Activated CD4-positive, alpha-beta T cell treated with anti-CD3 and anti-CD28 coated beads, Interleukin-2, Interleukin-4, amounts not matched to agents 100 ng/mL and 50 ng/mL, durations not matched to agents 16 hours and 8 hours (primary cell): ENCODE data around the gene MORN1.

Source experiments
- DNase-seq: peaks from one replicate; pipeline ENCODE4 v3.0.0-alpha.2; 2020; ENCODE audit warnings: low spot score

Gene MORN1

DNA sequence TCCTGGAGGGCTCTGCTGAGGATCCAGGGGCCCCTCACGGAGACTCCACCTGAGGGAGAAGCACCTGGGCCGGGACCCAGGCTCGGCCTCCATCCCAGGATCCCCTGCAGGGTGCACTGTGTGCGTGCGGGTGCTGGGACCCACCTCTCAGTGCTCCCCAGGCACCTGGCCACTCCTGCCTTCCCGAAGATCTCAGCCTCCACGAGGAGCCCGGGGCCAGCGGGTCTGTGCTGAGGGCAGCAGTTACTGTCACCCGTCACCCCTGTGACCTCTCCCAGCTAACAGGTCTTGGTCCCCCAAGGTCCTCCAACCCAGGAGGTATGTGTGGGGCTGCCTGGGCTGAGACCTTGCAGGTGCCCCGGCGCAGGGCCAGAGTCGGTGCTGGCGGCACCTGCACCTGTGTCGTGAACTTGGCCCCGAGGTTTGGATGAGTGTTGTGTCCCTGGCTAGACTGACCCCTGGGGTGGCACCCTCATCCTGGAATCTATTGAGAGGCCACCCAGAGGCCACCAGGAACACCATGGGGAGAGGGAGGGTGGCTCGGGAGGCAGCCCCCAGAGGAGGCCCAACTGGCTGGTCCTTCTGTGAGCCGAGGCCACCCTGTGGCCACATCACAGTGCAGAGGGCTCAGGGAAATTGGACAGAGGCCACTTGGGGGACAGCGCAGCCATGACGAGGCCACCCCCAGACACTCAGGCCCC lies 17.7 kb downstream of the MORN1 start:
- DNase-seq: no peak

DNA sequence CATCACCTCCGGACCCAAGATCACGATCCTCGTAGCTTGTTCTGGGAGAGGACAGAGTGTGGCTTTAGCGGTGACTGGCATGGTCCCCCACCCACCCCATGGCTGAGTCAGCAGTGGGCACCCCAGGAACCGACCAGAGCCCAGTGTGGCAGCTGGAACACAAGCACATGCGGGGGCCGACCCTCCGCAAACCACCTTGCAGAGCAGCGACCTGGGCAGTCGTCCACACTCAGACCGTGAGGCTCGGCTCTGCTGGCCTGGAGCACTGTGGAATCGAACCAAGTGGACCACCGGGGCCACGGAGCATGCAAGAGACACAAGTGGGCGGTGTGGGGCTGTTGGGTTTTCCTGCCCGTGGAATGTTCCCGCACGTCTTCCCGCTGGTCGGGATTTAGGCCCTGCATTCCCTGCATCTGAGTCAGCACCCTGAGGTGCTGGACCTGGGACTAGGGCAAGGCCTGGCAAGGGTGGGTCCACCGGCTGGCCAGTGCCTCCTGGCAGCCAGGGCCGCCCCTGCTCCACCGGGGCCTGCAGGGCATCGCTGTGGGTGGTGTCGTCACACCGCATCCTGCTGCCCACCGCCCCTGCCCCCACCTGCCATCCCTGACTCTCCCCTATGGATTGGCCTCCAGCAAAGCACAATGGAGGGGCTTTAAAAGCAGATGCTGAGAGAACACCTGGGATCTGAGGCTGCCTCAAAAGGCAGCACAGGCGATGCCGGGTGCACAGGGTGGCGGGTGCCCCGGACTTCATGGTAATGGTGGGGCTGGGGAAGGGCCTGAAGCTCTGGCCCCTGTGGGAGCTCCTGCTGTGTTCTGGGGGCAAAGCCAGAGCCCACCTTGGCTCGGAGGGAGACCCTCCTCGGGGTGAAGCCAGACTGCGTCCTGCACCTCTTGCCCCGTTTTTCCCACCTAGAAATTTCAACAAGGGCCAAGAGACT lies 18.5 kb downstream of the MORN1 start:
- DNase-seq: no peak

- DNase-seq: no peak
These were observed 23.2 kb downstream of the MORN1 start for GRCh38 chr1:2368053-2368744.

- DNase-seq: no peak
These were observed 27.4 kb downstream of the MORN1 start for GRCh38 chr1:2363847-2364513.

GRCh38 chr1:2360588-2361364 lies 30.6 kb downstream of the MORN1 start:
- no peak for DNase-seq

GRCh38 chr1:2358651-2359640 lies 32.4 kb downstream of the MORN1 start:
- DNase-seq: no peak

- no peak for DNase-seq
These were observed 33.3 kb downstream of the MORN1 start for GRCh38 chr1:2358072-2358471.

GRCh38 chr1:2356911-2357845 lies 34.2 kb downstream of the MORN1 start:
- no peak for DNase-seq

GRCh38 chr1:2356401-2356800 lies 35.0 kb downstream of the MORN1 start:
- no peak for DNase-seq

GRCh38 chr1:2355373-2356261 lies 35.7 kb downstream of the MORN1 start:
- DNase-seq: no peak

DNA sequence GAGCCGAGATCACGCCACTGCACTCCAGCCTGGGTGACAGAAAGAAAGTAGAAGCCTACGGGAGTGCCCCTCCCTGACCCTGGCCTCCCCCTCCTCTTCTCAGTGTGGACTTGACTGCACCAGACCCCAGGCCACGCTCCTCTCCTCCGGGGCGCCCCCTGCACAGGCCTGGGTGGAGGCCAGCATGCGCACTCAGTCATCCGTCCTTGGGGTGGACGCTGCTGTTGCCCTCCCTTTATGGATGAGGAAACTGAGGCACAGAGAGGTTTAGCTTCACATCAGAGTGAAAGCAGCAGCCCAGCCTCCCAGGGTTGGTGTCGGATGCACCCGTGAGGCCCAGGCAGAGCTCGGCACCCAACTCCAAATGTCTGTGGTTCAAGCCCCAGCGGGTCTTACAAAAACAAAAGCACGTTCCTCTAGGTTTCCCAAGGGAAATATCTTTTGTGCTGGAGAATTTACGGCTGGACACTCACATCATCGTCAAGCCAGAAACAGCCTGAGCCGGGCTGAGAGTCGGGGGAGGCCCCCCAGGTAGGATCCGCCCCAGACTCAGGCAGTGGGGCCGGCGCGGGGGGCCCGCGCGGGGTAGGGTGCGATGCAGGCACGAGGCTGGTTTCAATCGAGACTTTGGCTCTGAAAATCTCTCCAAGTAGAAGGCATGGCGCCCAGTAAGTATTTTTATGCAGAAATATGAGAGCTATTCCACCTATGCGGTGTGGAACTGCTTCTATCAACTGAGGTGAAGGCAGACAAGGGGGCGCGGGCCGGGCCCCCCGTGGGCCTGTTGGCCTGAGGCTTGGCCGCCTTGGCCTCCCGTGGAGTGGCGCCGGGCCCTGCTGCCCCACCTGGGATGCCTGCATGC lies 36.6 kb downstream of the MORN1 start:
- DNase-seq: no peak

- DNase-seq: no peak
These were observed 37.6 kb downstream of the MORN1 start for GRCh38 chr1:2353551-2354438.

GRCh38 chr1:2352897-2353550 lies 38.3 kb downstream of the MORN1 start:
- DNase-seq: no peak

GRCh38 chr1:2352341-2352896 lies 38.9 kb downstream of the MORN1 start:
- DNase-seq: no peak

DNA sequence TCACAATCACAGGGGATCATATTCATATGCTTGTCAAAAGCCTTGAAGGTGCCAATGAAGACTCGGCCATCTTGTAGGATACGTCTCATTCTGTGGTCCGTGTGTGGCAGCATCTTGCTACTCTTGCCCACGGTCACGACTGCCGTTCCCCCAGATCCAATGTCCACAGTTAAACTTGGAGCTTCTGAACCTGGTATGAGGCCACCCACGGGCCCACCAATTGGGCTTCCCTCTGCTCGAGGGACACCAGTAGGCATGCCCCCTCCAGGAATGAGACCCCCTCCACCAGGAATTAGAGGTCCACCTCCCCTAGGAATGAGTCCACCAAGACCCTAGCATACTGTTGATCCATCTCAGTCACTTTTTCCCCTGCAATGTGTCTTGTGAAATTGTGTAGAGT lies 39.6 kb downstream of the MORN1 start:
- no peak for DNase-seq
